GM18861 (cell line): ENCODE measurements around the gene UBE2E2.

ENCODE experiments used
- ATAC-seq: cut with Tn5 transposase; IDR thresholded peaks from one replicate; pipeline ENCODE4 v1.9.1; 2021; ENCODE audit not compliant: unreplicated experiment

UBE2E2 gene

DNA sequence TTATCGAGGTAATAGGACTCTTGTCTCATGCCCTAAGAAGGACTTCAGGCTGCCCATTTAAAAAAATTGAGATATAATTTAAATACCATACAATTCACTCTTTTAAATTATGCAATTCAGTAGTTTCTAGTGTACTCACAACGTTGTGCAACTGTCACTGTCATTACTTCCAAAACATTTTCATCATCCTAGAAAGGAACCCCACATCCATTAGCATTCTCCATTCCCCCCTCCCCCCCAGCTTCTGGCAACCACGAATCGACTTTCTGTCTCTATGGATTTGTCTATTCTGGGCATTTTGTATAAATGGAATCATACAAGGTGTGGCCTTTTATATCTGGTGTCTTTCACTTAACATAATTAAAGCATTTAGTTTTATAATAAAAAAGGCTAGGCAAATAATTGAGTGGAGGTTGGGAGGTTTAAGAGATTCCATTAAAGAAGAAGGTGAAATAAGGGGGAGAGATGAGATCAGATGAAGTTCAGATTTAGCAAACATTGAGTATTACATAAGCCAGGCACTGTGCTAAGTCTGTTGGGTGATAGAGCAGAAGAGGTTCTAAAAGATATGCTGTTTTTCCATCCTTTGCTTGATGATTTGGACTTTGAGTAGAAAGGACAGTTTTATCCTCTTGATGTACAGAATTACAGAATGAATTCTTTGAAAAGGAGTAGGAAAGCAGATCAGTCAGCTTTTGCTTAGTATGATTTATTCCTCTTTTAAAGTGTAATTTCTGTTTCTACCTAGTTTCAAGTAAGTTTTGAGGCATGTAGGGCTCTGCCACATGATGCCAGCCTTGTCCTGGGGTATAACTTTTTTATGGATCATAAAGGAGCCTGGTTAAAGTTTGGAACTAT is 36.3 kb downstream of the UBE2E2 start:
- ATAC-seq, result no peak

DNA sequence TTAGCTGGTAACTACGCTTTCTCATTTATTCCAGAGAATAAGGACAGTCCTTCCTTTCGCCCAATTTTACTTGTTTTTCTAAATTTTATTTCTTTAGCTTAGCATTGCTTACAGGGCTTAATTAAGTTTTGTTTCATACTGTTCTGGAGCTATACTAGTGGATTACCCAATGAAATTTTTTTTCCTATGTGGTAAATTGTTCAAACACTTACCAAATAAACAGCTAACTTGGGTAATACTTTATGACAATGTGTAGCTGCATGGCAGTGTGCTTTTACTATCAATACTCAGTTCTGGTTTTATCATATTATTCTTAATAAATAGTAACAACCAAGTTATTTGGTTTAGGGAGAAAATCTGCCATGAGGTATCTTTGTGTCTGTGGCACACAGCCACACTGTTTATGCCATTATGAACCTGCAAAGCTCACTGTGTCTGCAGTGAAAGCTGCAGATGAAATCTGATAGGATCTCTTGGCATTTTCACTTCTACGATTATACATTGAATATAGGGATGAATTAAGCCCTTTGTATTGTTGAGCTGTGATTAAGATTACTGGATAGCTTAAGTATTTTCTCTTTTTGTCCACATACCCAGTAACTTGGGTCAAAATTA is 37.2 kb downstream of the UBE2E2 start:
- ATAC-seq, result no peak

DNA sequence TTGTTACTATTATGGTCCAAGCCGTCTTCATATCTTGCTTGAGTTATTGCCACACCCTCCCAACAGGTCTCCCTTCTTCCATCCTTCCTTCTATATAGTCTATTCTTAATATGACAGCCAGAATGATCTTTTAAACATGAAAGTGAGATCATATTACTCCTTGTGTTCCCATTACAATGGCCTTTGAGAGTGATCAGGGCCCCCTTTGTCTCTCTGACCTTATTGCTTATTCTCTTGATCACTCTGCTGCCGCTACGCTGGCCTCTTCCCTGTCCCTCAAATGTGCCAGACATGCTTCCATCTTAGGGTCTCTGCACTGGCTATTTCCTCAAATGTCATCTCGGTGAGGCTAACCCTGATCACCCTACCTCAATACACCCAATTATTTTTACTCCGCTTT is 38.1 kb downstream of the UBE2E2 start:
- ATAC-seq, result no peak

DNA sequence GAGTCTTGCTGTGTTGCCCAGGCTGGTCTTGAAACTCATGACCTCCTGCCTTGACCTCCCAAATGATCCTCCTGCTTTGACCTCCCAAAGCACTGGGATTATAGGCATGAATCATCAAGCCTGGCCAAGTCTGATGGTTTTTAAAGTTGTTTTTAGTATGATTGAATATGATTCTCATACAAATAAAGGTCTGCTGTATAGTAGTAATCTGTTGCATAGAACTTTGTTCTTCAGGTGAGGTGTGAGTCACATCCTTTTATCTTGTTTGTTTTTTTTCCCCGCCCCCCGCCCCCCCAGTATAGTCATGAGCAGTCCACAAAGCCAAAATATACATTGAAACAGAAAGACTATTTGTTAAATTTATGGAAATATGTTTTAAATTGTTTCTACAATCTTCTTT is 39.0 kb downstream of the UBE2E2 start:
- no peak for ATAC-seq

DNA sequence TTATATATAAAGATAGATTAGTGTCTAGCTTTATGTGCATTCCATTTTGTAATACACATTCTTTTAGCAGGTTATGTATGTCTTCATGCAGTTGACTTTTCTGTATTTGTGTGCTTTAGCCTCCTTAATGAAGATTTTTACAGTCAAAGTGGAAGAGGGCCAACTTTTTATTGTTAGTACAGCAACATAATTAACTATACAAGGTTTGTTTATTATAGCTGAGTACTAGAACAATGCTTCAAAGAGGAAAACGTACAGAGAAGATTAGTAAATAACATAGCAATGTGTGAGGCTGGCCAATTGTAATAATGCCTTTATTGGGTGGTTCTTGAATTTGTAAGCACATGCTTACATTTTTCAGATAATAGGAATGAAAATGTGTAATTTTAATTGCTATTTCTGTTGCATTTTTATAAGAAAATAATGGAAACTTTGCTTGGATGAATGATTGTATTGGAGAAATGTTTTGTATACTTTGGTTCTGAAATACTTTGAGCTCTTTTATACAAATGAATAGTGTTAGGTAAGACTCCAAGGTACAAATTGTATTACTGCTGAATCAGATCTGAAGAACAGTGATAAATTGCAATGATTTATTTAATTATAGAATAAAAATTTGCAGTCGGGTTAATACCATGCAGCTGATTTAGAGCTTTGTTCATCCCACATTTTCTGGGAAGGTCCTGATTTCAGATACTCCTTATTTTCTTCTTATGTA is 41.4 kb downstream of the UBE2E2 start:
- no peak for ATAC-seq

DNA sequence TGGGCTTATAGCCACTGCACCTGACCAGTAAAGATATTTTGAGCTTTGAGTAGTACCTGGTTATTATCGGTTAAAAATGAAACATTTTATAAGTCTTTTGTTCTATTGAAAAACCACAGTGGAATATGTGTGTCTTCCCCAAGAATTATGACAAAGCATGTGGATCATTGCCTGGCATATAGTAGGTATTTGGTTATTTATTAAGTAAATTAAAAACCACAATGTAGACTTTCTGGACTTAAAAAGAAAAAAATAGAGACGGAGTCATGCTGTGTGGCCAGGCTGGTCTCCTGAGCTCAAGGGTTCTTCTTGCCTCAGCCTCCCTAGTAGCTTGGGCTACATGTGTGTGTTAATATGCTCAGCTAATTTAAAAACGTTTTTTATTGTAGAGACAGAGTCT is 43.5 kb downstream of the UBE2E2 start:
- no peak for ATAC-seq

DNA sequence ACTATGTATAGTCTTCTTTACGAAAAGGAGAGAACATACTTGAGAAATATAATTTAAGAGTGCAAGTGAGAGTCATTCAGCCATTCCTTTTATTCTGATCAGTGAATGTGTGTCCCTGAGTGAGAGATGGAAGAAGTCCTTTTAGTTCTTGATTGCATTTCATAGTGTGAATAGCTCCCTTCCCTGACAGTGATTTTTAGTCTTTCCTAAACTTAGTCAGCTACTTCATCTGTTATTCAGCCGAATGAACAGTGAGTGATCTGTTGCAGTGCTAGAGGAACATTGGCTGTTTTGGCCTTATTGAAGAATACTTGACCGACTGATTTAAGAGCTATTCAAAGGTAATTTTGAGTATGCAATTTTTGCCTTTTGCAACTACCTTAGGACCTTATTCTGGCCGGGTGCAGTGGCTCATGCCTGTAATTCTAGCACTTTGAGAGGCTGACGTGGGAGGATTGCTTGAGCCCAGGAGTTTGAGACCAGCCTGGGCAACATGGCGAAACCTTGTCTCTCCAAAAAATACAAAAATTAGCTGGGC is 45.5 kb downstream of the UBE2E2 start:
- no peak for ATAC-seq

DNA sequence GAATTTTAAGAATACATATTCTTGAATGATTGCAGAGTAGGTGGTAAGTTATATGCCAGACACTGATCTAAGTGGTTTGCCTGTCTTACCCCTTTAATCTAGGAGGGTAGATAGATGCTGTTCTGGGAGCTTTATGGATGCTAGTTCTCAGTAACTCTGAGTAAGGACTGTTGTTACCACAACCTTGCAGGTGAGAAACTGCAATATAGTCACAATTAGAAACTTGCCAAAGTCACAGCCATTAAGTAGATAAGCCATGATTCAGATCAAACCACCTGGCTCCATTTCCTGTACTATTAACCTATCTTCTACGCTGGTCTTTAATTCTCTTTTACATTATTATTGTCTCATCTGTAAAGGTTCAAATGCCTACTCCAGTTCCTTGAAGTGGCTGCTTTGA is 46.8 kb downstream of the UBE2E2 start:
- ATAC-seq, result no peak

DNA sequence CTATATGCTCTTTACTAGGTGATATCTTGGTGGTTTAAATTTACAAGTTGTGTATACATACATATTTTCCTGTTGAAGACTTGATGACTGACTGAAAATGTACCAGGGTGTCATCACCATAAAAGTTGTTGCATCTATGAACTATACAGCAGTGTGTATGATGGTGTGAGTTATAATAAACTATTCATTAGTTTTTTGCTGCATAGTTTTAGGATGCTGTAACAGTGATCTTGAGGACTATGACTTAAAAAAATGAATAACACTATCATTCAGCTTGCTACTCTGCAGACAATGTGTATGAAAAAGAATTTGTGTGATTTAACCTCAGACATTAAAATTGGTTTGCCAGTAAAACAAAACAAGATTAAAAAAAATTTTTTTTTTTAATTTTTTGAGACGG is 49.0 kb downstream of the UBE2E2 start:
- no peak for ATAC-seq

DNA sequence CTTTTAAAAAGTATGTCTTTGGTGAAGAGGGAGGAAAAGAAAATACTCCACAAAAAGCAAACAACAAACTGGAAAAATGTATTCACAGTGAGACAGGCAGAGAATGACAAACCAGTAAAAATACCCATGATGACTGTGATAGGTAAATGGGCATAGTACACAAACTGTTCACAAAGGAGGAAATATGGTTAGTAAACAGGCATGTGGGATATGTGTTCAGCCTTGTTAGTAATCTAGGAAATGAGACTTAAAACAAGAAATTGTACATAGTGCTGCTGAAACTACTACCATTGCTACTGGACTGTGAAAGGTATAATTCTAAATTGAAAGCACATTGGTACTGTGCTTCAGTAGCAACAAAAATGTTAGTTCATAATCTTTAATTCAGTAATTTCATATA is 50.1 kb downstream of the UBE2E2 start:
- ATAC-seq, result peak; percentile 81

DNA sequence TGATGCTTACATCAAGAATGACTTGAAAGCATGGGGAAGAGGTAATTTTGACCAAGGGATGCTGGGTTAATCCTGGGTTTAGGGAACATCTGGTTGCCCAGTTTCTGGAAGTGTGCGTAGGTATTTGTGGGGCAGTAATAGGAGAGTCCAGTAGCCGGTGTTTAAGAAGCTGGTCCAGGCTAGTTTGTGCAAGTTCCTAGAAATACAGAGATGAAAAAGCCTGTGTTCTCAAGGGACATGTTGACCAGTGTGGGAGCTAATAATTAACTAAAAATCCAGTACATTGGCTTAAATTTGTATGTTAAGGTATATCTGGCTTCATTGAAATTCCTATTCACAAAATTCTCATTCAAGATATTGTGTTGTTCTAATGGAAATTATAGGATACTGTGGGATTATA is 51.2 kb downstream of the UBE2E2 start:
- peak; percentile 30 for ATAC-seq

DNA sequence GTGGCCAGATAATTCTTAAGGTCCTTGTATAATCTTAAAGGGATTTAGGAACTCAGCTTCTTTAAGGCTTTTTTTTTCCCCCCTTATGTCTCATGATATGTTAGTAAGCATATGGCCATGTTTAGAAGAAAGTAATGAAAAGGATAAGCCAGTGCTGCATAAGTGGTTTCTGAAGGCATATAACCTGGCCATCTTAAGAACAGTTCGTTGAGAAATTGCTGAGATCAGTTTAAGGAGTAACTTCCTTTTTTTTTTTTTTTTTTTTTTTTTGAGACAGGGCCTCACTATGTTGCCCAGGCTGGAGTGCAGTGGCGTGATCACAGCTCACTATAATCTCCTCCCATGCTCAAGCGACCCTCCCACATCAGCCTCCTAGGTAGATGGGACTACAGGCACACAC is 51.7 kb downstream of the UBE2E2 start:
- ATAC-seq, result no peak

DNA sequence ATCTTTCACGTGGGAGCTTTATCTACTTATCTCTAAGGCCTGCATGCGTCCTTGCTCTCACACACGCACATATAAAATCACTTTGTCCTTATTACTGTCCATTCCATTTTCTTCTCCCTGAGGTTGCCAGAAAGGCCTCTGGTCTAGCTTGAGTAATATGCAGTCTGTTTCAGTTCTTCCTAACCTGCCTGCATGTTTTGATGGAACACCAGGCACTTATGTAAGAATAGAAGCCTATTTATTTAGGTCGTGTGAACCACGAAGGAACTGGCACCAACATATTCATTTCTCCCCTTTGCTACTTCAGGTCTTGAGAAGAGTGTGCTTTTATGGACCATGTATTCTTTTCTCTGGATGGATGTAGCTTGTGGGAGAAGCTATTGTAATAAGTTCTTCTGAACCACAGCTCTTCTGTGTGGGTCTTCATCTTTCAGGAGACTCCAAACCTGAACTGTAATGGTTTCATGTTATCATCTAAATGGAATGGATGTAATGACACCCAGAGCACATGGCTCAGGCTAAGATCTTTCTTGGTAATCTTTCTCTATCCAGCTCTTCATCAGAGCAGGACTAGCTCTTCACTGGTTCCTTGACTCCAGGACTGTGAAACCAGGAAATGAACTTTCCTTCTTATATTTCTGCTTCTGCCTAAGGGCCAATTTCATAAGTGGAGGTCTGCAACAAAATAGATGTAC is 53.8 kb downstream of the UBE2E2 start:
- ATAC-seq, result no peak

DNA sequence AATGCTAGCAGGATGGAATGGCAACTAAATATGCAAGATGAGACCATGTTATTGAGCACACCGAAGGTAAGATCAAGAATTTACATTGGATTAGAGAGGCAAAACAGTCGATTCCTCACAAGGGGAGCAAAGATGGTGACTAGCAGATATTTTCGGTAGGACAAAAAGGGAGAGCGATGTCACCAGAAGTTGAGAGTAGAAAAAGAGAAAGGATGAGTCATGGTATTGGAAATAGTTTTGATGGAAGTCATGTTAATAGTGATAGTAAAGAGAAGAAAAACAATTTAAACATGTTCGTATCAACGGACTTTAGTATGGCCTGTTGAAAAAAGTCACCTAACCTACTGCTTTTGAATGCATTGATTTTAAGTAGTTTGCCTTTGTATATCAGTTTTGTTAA is 55.0 kb downstream of the UBE2E2 start:
- no peak for ATAC-seq

DNA sequence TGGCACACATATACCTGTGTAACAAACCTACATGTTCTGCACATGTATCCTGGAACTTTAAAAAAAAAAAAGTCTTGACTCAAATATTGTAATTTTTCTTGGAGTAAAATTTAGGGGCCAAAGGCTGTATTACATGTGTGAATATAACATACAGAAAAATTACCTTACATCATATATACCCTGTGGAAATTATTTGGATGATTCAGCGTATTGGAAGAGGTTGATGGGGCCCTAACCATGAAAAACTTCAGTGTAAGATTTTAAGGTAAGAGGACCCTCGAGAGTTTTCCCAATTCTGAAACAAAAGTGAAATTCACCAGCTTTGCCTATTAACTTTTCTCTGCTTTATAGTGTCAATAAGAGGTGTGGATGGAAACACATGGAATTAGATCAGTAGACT is 56.4 kb downstream of the UBE2E2 start:
- ATAC-seq, result no peak

DNA sequence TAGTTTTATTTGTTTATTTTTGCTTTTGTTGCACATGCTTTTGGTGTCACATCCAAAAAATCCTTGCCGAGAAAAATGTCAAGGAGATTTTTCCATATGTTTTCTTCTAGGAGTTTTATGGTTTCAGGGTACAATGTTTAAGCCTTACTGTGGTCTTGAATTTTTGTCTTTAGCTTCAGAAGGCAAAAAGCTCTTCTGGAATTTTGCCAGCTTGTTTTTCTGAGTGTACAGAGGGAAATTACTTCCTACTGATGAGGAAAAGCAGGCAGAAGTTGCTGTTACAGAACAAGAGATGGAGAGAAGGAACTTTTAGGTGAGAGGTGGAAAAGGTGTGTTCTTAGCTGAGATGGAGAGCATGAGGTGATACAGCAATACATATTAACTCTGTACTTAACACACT is 59.6 kb downstream of the UBE2E2 start:
- ATAC-seq, result no peak

DNA sequence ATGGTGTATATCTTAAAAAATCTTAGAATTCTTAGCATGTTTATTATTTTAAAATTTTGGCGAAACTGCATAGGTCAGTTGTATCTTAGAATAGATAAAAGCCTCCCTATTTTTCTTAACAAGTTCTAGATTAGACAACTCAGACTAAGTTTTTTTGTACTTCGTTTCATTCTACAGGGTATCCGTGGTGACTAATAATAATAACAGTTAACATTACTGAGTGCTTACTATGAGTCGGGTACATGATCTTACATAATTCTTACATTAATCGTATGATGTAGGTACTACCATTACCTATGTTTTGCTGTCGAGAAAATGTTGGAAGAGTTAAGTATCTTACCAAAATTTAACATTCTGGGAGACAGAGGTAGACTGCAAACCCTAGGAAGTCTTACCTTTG is 60.7 kb downstream of the UBE2E2 start:
- no peak for ATAC-seq

DNA sequence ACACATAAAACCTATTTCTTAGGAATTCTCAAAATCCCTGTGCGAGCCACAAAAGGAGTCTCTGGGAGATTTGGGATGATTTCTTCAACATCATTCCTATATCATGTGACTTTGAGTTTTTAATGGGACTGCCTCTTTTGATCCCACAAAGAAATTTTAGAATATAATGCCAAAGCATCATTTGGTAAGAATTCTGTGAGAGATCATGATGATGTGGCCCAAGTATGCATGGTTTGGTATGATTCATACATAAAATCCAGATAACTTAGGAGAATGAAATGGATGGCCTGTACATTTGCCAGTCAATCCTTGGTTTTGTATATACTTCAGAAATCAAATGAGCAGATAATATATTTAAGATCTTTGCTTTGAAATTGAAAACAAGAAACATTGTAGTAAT is 61.3 kb downstream of the UBE2E2 start:
- ATAC-seq, result no peak

DNA sequence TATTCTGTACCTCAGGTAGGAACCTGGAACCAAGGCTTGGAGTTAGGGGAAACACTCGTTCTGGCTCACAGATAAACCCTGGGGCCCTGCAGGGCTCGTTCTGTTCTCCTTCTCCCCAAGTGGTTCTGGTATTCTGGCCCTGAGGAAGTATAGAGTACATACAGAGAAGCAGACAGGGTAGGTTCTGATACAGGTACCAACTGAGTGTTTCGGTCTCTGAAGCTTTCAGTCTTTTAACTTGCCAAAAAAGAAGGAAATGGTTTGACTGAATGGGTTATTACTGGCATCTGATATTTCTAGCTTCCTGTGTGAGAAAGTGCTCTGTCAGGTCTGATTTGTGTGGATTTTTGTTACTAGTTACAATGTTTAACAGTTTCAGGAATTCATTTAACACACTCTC is 67.3 kb downstream of the UBE2E2 start:
- ATAC-seq, result no peak

DNA sequence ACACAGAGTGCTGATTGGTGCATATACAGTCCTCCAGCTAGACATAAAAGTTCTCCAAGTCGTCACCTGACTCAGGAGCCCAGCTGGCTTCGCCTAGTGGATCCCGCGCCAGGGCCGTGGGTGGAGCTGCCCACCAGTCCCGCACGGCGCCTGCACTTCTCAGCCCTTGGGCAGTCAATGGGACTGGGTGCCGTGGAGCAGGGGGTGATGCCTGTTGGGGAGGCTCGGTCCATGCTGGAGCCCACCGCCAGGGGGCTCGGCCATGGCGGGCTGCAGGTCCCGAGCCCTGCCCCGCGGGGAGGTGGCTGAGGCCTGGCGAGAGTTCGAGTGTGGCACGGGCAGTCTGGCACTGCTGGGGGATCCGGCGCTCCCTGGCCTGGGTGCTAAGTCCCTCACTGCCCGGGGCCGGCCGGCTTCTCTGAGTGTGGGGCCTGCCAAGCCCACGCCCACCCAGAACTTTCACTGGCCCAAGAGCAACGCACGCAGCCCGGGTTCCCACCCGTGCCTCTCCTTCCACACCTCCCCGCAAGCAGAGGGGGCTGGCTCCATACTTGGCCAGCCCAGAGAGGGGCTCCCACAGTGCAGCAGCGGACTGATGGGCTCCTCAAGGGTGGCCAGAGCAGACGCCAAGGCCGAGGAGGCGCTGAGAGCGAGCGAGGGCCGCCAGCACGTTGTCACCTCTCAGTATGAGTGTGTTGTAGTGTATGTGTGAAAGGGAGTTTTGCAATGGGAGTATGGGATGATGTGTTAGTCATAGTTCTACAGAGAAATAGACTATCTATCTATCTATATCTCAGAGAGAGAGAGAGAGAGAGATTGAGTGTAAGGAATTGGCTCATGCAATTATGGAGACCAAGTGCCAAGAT is 69.0 kb downstream of the UBE2E2 start:
- no peak for ATAC-seq
